ENCODE measurements around the gene THY1. TPM values are rescaled to one million over a fixed set of nuclear protein-coding genes. Genes with fewer than 3 reads are reported as not detected.

Gene THY1
- total RNA-seq, 2 experiments from 2014 or later, result not detected

GRCh38 chr11:119471329-119471728 lies 48.4 kb upstream of the THY1 start:
- H3K4me1 ChIP-seq (ENCODE audit: insufficient read depth, low read length, poor library complexity, severe bottlenecking), result no peaks in the 10 kb centered on the region
- ChIA-PET CTCF (ENCODE audit: unreplicated experiment) (no interaction called here), POLR2A (no interaction called here)
- no peak overlapping the region for H3K27ac ChIP-seq (ENCODE audit: low read depth, low read length, poor library complexity, severe bottlenecking)
- intact Hi-C loops (cut with micrococcal nuclease; ENCODE audit: unreplicated experiment), result loop anchor here (5.0 kb wide), 1 partner anchor 134 kb away; no protein-coding TSS in a partner anchor
- H3K9me2 ChIP-seq (ENCODE audit: insufficient read depth, low read length), result no peaks in the 10 kb centered on the region
- no peak for DNase-seq (ENCODE audit: low spot score)
- H3K36me3 ChIP-seq (ENCODE audit: insufficient read depth, low read length), result no peaks in the 10 kb centered on the region
- no peaks in the 10 kb centered on the region for H3K9me3 ChIP-seq (ENCODE audit: low read length)
- H3K4me2 ChIP-seq (ENCODE audit: low read length), result no peak overlapping the region
- H3K79me2 ChIP-seq (ENCODE audit: insufficient read depth, low read depth, low read length), result no peaks in the 10 kb centered on the region
- TF ChIP-seq EZH2phosphoT487 (IDR thresholded peaks at IDR 0.05; ENCODE audit: borderline replicate concordance, low read depth, low read length) (no peak), CTCF (conservative IDR thresholded peaks at IDR 0.05; ENCODE audit: low read length) (no peak)
- no TSS peak for BruUV-seq (replicated peaks)
- no peak overlapping the region for H2AFZ ChIP-seq (ENCODE audit: low read length)
- no peaks in the 10 kb centered on the region for H4K20me1 ChIP-seq (ENCODE audit: insufficient read depth, low read length)
- H3K4me3 ChIP-seq (ENCODE audit: low read depth, low read length, poor library complexity, severe bottlenecking), result no peak overlapping the region

- H3K4me2 ChIP-seq (ENCODE audit: low read length), result no peak overlapping the region
- no peaks in the 10 kb centered on the region for H3K9me3 ChIP-seq (ENCODE audit: low read length)
- H3K9me2 ChIP-seq (ENCODE audit: insufficient read depth, low read length), result no peaks in the 10 kb centered on the region
- TF ChIP-seq CTCF (conservative IDR thresholded peaks at IDR 0.05; ENCODE audit: low read length), result no peak
- TF ChIP-seq EZH2phosphoT487 (IDR thresholded peaks at IDR 0.05; ENCODE audit: borderline replicate concordance, low read depth, low read length), result no peak
- no peaks in the 10 kb centered on the region for H3K36me3 ChIP-seq (ENCODE audit: insufficient read depth, low read length)
- H3K4me3 ChIP-seq (ENCODE audit: low read depth, low read length, poor library complexity, severe bottlenecking), result no peak overlapping the region
- CTCF ChIA-PET (ENCODE audit: unreplicated experiment), result no interaction called here
- no peak overlapping the region for H3K27ac ChIP-seq (ENCODE audit: low read depth, low read length, poor library complexity, severe bottlenecking)
- intact Hi-C loops (cut with micrococcal nuclease; ENCODE audit: unreplicated experiment), result loop anchor here (5.0 kb wide), 1 partner anchor 133 kb away; no protein-coding TSS in a partner anchor
- BruUV-seq (replicated peaks), result no TSS peak
- no peak overlapping the region for H2AFZ ChIP-seq (ENCODE audit: low read length)
- no peaks in the 10 kb centered on the region for H4K20me1 ChIP-seq (ENCODE audit: insufficient read depth, low read length)
- no peaks in the 10 kb centered on the region for H3K4me1 ChIP-seq (ENCODE audit: insufficient read depth, low read length, poor library complexity, severe bottlenecking)
- DNase-seq (ENCODE audit: low spot score), result no peak
- POLR2A ChIA-PET, result interaction anchor here (0.5 to 0.7 kb wide), 3 partner anchors 36 to 900 kb away, joined by 3 read pairs; no protein-coding TSS in a partner anchor
- no peaks in the 10 kb centered on the region for H3K79me2 ChIP-seq (ENCODE audit: insufficient read depth, low read depth, low read length)
These were observed 47.6 kb upstream of the THY1 start for GRCh38 chr11:119470317-119471291.

GRCh38 chr11:119469506-119469905 lies 46.5 kb upstream of the THY1 start:
- Histone ChIP-seq H3K79me2 (ENCODE audit: insufficient read depth, low read depth, low read length) (no peaks in the 10 kb centered on the region), H3K4me1 (ENCODE audit: insufficient read depth, low read length, poor library complexity, severe bottlenecking) (no peaks in the 10 kb centered on the region), H3K9me3 (ENCODE audit: low read length) (peaks cover 10% of the 10 kb centered on the region; the same call in 1 of the 2 replicates), H3K27ac (ENCODE audit: low read depth, low read length, poor library complexity, severe bottlenecking) (no peak overlapping the region), H3K4me3 (ENCODE audit: low read depth, low read length, poor library complexity, severe bottlenecking) (no peak overlapping the region), H3K4me2 (ENCODE audit: low read length) (no peak overlapping the region), H3K36me3 (ENCODE audit: insufficient read depth, low read length) (no peaks in the 10 kb centered on the region), H2AFZ (ENCODE audit: low read length) (no peak overlapping the region), H3K9me2 (ENCODE audit: insufficient read depth, low read length) (no peaks in the 10 kb centered on the region), H4K20me1 (ENCODE audit: insufficient read depth, low read length) (no peaks in the 10 kb centered on the region)
- BruUV-seq (replicated peaks), result no TSS peak
- POLR2A ChIA-PET, result no interaction called here
- intact Hi-C loops (cut with micrococcal nuclease; ENCODE audit: unreplicated experiment), result no loop called here
- TF ChIP-seq CTCF (conservative IDR thresholded peaks at IDR 0.05; ENCODE audit: low read length) (no peak), EZH2phosphoT487 (IDR thresholded peaks at IDR 0.05; ENCODE audit: borderline replicate concordance, low read depth, low read length) (no peak)
- DNase-seq (ENCODE audit: low spot score), result no peak
- CTCF ChIA-PET (ENCODE audit: unreplicated experiment), result no interaction called here

All from OCI-LY7 (cell line).